Neutrophil (primary cell): ENCODE results near the gene CYP1B1.

Experiments
- H3K27ac ChIP-seq: fragments of 200-600 bp; sonication (generic); 2 replicates; pipeline ENCODE4 v1.5.1; 2016; ENCODE audit warnings: mild to moderate bottlenecking, moderate library complexity
- H3K27me3 ChIP-seq: fragments of 200-600 bp; sonication (generic); 2 replicates; pipeline ENCODE4 v1.6.0; 2016; ENCODE audit warnings: mild to moderate bottlenecking
- H3K36me3 ChIP-seq: fragments of 200-600 bp; sonication (generic); 2 replicates; pipeline ENCODE4 v1.5.1; 2017
- H3K4me1 ChIP-seq, 2 experiments: fragments of 200-600 bp in 1 of 2; sonication (generic) in 1 of 2; 1 replicate in 1 of 2; 2 replicates in 1 of 2; pipeline versions ENCODE4 v1.5.1 to v1.6.1; 2013 to 2016; ENCODE audit warnings: low read depth in 1 of 2, low read length in 1 of 2, mild to moderate bottlenecking in 1 of 2, moderate library complexity in 1 of 2; ENCODE audit not compliant: control insufficient read depth in 1 of 2, insufficient read depth in 1 of 2
- H3K4me3 ChIP-seq, 2 experiments: fragments of 200-600 bp in 1 of 2; sonication (generic) in 1 of 2; 1 replicate in 1 of 2; 2 replicates in 1 of 2; pipeline ENCODE4 v1.5.1; 2013 to 2016; ENCODE audit warnings: low read depth in 1 of 2, low read length in 1 of 2, mild to moderate bottlenecking in 1 of 2, moderate library complexity in 1 of 2
- H3K9me3 ChIP-seq: fragments of 200-600 bp; sonication (generic); 2 replicates; pipeline ENCODE4 v1.5.1; 2016
- CTCF ChIP-seq: fragments of 200-600 bp; sonication (generic); IDR thresholded peaks from 2 replicates; pipeline ENCODE4 v1.5.1; 2016; ENCODE audit warnings: antibody characterized with exemption

Gene CYP1B1

GRCh38 chr2:38066421-38067115 lies 9.4 kb downstream of the CYP1B1 start:
- no peak for TF ChIP-seq CTCF
- Histone ChIP-seq H3K27me3 (peaks cover 53% of the 10 kb centered on the region), H3K27ac (no peak overlapping the region), H3K36me3 (no peaks in the 10 kb centered on the region), H3K4me3 (no peak overlapping the region), H3K9me3 (no peaks in the 10 kb centered on the region), H3K4me1 (no peaks in the 10 kb centered on the region)

- no peak for TF ChIP-seq CTCF
- Histone ChIP-seq H3K4me1 (no peaks in the 10 kb centered on the region), H3K27me3 (peaks cover 43% of the 10 kb centered on the region), H3K9me3 (no peaks in the 10 kb centered on the region), H3K27ac (no peak overlapping the region), H3K36me3 (no peaks in the 10 kb centered on the region), H3K4me3 (no peak overlapping the region)
Measured at GRCh38 chr2:38065502-38066135, 10.3 kb downstream of the CYP1B1 start.

- peaks cover 37% of the 10 kb centered on the region for H3K27me3 ChIP-seq
- H3K9me3 ChIP-seq, result no peaks in the 10 kb centered on the region
- no peak for TF ChIP-seq CTCF
- no peak overlapping the region for H3K4me3 ChIP-seq
- H3K27ac ChIP-seq, result no peak overlapping the region
- no peaks in the 10 kb centered on the region for H3K36me3 ChIP-seq
- no peaks in the 10 kb centered on the region for H3K4me1 ChIP-seq
Measured at GRCh38 chr2:38064801-38065501, 11.0 kb downstream of the CYP1B1 start.

- Histone ChIP-seq H3K27me3 (peaks cover 26% of the 10 kb centered on the region), H3K4me1 (no peaks in the 10 kb centered on the region), H3K36me3 (no peaks in the 10 kb centered on the region), H3K9me3 (no peaks in the 10 kb centered on the region), H3K4me3 (no peak overlapping the region), H3K27ac (no peak overlapping the region)
- TF ChIP-seq CTCF, result no peak
Measured at GRCh38 chr2:38060236-38061018, 15.5 kb downstream of the CYP1B1 start.

- H3K9me3 ChIP-seq, result no peaks in the 10 kb centered on the region
- H3K4me1 ChIP-seq, result no peaks in the 10 kb centered on the region
- H3K4me3 ChIP-seq, result no peak overlapping the region
- H3K27ac ChIP-seq, result no peak overlapping the region
- no peak for TF ChIP-seq CTCF
- H3K36me3 ChIP-seq, result no peaks in the 10 kb centered on the region
- H3K27me3 ChIP-seq, result peaks cover 31% of the 10 kb centered on the region
Measured at GRCh38 chr2:38057651-38058410, 18.1 kb downstream of the CYP1B1 start.
